NOMO-1 treated with dmso at 0.1 percent for 144 hours (cell line): Measurements from ENCODE around the gene AFP.
A peak's percentile ranks its signal among the peaks of the same experiment; 100 is the strongest.

Experiments used
- DNase-seq: peaks from one replicate; lab custom pipeline; 2025; ENCODE audit not compliant: unreplicated experiment; lab: John Stamatoyannopoulos, UW

AFP gene

DNA sequence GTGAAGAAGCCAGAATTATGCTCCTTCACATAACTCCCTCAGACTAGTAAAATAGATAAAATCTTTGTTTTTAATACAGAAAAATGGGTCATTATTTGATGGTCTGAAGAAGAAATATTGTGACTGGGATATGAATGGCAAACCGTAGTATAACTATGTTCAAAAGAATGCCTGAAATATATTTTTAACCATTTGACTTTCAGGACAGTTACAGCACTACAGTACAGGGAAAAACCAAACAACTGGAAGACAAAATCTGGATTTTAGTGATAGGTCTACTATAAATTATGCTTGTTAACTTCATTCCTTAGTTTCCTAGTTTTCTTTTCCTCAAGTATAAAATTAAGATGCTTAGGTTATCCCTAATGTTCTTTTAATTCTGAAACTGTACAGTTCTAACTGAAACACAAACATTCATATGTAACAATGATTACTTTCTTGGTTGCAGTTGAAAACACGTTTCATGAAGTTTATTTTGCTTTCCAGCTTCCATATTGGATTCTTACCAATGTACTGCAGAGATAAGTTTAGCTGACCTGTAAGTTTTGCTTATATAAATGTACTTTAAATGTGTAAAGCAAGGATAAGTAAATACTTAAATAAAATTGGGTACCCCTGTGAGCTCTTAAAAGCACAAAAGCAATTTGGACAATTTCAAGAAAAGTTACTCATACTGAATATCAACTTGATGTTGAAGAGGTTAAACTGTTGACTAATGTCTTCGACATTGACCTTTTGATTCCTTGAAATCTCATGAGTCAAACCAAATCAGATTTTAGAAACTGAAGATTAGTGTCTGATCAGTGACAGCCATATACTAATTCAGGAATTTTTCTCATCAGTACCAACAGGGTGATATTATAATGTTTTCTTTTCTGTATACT is 895 bp downstream of the AFP start:
- DNase-seq, result no peak

DNA sequence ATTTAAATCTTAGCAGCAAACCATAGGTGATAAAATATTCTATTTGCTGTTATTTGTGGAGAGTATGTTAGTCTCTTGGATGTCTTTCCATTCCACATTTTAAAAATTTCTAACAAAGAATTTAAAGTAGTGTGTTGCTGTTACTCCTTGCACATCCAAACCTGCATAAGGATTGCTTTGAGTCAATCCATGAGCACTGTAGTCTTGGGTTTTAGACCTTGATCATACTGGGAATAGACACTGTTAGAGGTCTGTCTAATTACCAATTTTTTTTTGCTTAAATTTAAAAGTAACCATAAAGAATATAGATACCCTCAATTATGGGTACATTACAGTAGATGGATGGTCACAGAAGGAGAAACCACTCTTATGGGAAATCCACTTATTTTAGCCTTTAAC is 1.5 kb downstream of the AFP start:
- DNase-seq, result no peak

DNA sequence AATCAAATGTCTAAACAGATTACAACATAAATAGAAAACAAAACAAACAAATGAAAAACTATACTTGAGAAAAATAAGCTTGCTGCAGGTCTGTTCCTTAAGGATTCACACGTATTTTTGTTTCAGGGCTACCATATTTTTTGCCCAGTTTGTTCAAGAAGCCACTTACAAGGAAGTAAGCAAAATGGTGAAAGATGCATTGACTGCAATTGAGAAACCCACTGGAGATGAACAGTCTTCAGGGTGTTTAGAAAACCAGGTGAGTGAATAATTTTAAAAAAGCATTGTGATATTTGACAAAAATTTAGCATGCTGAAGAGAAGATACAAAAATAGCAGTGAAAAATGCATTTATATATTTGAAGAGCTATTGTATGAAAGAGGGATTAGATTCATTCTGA is 2.0 kb downstream of the AFP start:
- DNase-seq, result no peak

DNA sequence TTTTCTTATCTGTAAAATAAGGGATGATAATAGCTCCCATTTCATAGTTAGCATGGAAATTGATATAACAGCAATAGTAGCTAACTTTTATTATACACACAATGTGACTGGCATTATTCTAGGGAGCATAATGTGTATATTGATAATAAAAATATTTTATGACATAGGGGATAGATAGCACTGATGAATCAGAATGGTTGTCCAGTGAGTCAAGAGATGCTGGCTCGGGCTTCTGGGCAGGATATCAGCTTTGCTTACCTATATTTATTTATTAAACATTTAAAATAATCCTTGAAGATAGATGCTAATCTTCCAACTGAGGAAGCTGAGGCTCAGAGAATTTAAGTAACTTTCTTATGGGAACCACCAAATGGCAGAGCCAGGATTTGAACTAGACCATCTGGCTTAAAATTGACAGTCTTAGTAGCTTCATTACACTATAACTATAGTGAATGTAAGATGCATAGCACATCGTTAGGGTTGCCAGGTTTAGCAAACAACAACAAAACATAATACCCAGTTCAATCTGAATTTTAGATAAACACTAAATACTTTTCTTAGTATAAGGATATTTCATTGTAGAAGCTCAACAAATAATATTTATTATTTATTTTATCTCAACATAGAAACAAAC is 2.7 kb downstream of the AFP start:
- DNase-seq, result no peak

DNA sequence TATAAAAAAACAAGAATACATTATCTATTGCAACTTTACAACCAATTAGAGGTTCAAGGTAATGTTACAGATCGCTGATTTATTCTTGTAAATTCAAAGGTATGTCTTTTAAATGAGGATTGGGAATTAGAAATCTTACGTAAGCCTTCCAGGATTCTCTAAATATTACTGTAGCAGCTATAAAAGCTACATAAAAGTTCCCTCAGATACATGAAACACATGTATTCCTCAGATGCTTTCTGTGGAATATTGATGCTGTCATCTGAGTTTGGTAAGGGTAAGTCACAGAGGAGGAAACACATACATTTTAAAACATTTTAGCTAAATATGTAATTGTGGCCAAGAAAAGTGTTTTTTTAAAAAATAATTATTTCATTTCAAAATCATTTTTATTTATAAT is 3.4 kb downstream of the AFP start:
- no peak for DNase-seq

DNA sequence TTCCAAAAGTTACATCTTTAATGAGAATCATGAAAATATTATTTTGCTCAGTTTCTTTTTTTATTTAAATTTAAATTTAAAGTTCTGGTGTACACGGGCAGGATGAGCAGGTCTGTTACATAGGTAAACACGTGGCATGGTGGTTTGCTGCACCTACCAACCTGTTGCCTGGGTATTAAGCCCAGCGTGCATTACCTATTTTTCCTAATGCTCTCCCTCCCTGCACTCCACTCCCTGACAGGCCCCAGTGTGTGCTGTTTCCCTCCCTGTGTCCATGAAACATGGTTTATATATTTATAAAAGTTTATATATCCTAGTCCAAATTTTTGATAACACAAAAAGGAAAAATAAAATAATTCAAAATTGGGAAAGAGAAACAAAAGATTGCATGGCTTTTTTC is 4.0 kb downstream of the AFP start:
- DNase-seq, result no peak

DNA sequence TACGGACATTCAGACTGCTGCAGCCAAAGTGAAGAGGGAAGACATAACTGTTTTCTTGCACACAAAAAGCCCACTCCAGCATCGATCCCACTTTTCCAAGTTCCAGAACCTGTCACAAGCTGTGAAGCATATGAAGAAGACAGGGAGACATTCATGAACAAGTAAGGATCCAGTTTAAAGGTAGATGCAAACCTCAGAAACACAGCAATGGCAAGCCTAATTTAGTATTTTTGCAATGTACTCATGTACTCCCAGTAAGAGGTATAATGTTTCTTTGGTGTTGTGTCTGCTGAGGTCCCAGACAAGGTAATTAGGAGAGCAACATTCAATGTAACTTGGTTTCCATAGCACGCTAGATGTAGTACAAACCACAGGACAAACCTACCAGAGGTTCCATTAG is 4.6 kb downstream of the AFP start:
- no peak for DNase-seq

DNA sequence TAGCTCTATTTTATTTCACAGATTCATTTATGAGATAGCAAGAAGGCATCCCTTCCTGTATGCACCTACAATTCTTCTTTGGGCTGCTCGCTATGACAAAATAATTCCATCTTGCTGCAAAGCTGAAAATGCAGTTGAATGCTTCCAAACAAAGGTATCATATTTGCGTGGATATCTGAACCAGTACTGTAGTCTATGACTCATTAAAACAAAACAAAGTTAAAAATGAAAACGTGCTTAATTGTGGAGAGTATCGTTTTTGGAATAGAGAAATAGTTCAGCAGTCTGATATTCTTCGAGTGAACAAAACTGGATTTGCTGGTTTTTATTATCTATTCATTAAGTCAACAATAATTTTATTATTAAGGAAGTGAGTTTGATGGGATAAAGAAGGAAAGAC is 6.3 kb downstream of the AFP start:
- no peak for DNase-seq

DNA sequence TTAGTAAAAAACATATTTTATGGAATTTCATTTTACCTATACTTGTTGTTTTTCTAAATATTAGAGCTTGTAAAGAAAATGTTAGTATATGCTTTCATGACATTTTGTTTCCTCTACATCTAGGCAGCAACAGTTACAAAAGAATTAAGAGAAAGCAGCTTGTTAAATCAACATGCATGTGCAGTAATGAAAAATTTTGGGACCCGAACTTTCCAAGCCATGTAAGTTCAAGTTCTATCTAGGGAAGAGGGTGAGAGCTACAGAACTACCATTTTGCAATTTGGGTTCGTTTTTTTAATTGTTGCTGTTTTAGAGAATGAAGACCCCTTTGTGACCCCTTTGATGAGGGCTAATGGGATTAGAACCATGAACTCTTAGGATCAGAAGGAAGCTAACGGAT is 7.2 kb downstream of the AFP start:
- no peak for DNase-seq

DNA sequence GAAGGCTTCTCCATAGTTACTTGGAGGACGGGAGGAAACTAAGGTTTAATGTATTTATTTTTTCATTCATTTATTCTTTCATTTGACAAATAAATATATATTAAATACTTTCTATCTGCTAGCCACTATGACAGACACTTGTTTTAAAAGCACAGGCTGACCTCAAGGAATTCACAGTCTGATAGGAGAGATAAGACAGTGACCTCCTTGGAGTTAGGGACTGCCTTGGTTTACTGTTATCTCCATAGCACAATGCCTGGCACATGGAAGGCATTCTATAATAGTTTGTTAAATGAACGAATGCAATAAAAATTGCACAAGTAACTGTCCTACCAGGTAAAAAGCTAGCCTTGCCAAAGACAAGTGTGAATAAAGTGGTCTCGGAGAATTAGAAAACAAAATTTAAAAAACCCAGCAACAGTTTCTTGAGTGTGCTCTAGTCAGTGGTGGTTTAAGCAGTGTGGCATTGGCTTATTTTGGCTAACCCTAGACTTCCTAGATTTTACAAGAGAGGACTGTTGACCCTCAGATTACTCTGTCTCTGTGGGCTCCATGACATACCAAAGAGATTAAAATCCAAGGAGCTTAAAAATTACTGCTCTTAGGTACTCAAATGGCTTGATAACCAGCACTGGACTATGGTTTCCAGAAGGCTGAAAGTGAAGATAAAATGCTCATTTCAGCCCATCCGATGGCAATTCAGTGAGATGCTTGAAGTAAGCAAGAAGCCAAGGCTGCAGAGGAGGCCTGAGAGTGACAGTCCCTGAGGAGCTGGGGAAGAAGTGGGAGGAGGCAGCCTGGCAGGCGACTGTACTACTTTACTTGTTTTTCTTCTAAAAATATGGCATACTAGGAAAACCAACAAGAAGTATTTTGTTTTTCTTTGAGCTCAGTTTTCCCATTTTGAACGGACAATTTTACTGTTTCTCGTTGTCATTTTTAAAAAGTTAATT is 9.6 kb downstream of the AFP start:
- DNase-seq, result no peak

DNA sequence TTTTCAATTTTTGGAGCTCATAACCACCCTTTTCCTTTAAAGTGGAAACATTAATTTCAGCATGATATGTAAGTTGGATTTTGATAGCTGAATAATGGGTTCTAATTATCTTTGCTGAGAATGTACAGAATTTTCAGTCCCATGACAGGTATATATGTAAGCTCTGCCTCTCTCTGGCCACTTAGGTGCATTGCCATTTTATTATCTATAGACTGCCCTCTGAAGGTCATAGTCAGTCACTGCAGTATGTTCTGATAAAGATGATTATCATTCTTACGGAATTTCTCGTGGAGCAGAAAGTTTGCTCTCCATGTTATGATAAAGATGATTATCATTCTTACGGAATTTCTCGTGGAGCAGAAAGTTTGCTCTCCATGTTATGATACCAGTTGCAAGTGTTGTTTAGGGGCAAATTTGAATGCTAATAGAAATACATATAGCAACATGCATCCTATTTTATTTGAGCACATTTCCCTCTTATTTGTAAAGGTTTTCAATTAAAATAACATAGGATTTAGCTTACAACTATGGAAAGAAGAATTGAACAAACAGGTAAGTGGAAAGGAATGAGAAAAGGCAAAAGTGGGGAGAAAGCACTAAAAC is 10.4 kb downstream of the AFP start:
- DNase-seq, result peak; percentile 13

DNA sequence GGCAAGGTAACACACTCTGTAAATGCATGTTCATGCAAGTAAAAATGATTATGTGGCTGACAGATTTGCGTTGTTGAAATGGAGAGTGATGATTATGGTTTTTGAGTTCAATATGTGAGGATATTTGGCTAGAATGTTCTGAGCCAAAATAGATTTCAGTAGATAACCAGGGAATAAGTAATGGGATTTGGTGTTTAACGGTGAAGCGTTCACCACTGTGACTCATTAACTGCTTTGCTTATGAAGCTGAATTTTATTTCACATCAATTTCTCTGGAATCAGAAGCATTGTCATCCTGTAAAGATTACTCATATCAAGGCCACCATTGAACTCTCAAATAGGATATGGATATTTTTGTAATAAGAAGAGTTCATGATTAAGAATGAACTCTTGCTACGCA is 11.7 kb downstream of the AFP start:
- no peak for DNase-seq

DNA sequence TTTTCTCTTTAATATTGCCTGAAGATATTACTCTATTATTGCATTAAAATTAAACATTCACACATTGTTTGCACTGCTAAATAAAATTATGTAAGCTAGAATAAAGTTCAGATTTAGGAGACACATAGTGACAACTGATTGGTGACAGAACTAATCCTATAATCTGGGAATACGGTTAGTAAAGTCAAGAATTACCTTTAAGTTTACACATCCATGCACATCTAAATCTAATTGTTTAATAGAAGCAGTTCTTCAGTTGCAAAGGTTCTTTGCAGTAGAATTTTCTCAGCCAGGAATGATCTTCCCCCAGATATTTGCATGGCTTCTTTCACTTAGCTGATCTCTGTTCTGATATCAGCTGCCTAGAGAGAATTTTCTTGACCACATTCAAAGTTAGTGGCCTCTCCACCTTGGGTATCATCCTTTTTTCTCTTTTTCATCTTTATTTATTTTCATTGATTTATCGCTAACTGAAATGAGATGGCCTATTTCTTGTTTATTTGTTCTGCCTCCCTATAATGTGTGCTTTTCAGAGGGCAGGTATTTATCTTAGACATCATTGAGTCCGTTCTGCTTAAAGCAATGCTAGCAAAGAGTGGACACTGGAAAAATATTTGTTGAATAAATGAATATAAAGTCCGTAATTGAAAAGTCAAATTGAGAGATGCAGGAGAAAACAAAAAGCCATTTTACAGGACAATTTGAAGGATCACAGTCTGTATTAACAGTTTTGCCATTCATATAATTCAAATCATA is 12.6 kb downstream of the AFP start:
- DNase-seq, result no peak

DNA sequence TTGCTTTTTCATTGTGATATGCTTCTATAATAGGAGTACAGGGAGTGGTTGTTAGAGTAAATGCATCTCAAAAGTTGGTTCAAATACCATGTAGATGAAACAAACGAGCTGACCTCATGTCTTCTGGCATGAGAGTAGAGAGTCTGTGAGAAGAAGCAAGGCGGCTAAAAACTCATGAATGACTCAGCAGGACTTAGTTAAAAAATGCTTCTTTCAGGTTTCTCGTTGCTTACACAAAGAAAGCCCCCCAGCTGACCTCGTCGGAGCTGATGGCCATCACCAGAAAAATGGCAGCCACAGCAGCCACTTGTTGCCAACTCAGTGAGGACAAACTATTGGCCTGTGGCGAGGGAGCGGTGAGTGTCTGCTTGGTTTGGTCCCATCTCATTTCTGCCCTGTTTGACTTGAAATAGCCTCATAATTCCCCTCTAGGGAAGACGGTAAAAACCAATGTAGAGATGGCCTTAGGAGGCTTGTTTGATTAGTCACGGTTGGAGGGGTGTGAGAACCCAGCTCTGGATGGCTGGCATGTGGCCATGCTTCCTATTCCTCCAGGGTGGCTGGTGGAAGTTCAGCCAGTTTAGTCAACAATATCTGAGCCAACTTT is 14.5 kb downstream of the AFP start:
- no peak for DNase-seq

DNA sequence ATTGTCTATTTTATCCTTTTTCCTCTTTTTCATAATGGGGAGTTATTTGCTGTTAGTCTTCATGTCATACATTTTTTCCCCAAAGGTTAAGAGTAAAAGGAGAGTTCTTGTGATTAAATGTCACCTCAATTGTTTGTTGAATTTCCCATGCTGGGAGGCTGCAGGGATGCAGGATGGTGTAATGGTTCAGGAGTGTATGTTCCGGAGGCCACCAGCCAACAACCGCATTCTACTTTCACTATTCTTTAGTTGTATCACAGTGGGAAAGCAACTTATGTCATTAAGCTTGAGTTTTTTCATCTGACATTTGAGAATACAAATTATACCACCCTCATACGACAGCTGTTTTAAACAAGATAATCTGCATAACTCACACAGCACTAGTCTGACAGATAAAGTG is 15.4 kb downstream of the AFP start:
- no peak for DNase-seq

DNA sequence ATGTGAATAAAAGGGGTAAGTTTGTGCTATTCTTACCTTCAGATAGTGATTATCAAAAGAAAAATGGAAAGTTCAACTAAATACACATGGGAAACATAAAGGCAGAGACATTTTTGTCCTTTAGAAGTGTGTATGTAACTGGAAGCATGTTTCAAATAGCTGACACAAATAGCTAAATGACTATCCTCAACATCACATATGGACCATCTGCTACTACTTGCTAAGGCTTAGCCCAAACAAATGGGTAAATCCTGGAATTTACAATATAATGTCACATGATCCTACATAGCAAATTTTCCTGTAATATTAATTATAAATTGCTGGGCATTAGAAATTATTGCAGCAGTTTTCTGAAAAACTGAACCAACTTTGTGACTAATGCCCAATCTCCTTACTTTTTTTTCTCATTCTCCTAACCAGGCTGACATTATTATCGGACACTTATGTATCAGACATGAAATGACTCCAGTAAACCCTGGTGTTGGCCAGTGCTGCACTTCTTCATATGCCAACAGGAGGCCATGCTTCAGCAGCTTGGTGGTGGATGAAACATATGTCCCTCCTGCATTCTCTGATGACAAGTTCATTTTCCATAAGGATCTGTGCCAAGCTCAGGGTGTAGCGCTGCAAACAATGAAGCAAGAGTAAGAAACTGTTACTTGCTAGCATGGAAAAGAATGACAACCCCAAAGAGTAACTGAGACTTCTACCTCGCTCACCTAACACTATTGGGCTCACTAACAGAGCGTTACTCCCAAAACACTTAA is 16.1 kb downstream of the AFP start:
- DNase-seq, result no peak

DNA sequence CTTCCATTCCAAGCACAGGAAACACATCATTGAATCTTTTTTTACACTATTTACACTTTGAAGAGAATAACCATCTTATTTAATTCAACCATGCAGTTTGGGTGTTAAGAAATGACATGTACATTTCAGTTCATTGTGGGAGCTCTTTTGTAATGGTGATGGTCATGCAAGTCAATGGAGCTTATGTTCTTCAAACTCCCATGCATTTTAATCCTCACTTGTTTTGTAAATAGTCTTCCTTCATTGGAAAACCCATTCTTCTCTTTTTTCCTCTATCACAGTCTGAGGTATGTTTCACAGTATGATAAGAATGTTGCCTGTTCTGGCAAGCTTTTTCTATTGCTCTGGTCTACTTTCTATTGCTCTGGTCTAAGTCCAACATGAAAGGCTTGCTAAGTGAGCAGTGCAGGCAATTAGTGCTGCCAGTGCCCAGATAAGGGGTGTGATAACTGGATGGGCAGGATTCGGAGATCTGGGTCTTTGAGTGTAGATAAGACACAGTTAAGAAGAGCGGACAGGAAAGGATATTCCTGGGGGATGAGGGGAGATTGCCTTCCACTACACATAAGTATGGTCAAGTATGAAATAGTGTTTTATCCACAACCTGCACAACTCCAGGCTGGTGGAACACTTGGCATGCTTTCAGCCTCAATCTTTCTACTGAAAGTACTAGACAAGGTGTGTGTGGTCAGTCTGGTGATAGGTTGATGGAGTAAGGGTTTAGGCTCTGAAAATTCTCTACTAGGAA is 17.1 kb downstream of the AFP start:
- no peak for DNase-seq

DNA sequence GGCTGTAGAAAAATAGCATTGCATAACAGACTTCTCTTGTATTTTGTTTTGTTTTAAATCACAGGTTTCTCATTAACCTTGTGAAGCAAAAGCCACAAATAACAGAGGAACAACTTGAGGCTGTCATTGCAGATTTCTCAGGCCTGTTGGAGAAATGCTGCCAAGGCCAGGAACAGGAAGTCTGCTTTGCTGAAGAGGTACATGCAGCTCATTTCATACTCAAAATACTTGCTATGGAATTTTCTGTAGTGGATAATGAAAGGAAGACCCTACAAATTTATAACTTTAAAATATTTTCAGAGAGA is 17.6 kb downstream of the AFP start:
- no peak for DNase-seq

DNA sequence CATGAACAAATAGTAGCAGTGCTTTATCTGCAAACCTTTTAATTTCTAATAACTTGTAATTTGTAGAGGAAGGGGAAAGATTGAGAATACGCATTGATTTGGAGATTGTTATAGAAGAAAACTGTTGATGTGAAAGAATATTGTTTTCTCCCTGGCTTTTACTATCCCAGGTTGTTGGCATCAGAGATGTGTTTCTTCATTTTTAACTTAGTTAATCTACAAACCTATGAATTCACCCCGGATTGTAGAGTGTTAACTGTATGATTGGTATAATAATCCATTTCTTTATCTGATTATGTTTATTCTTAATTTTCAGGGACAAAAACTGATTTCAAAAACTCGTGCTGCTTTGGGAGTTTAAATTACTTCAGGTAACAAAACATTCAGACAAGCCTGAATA is 18.9 kb downstream of the AFP start:
- DNase-seq, result no peak
